ENCODE measurements around the gene SLC17A9.
"Not testable (repeated sequence)": the region's sequence is repeated elsewhere in the genome, so short reads cannot be mapped to it uniquely, and the experiment has no call there.

Gene SLC17A9

DNA sequence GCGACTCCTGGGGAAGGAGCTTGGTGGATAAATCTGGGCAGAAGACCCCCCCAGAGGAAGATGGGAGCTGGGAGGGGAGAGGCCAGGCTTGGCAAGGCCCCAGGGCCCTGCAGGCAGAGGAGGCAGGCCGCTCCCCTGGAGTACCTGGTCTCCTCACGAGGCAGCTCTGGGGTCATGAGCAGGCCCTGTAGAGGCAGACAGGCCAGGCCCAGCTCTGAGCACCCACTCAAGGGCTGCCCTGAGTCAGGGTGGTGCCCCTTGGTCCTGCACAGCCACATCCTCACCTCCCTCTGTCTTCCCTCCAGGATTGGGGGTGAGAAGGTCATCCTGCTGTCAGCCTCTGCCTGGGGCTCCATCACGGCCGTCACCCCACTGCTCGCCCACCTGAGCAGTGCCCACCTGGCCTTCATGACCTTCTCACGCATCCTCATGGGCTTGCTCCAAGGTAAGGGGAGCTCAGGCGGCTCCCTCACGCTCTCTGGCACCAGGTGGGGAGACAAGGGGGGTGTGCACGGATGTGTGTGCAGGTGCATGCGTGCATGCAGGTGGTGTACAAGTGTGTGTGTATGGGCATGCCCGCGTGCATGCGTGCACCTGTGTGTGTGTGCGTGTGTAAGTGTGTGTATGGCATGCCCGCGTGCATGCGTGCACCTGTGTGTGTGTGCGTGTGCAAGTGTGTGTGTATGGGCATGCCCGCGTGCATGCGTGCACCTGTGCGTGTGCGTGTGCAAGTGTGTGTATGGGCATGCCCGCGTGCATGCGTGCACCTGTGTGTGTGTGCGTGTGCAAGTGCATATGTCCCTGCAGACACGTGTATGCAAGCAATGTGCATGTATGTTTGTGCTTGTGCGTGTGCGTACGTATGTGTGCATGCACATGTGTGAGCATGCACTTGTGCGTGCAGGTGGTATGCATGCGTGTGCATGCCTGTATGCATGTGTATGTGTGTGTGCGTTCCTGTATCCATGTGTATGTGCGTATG, 4.9 kb downstream of the SLC17A9 start:
- no peak for TF ChIP-seq ZFX (IDR thresholded peaks at IDR 0.05)
- TF ChIP-seq, protein P1, sequence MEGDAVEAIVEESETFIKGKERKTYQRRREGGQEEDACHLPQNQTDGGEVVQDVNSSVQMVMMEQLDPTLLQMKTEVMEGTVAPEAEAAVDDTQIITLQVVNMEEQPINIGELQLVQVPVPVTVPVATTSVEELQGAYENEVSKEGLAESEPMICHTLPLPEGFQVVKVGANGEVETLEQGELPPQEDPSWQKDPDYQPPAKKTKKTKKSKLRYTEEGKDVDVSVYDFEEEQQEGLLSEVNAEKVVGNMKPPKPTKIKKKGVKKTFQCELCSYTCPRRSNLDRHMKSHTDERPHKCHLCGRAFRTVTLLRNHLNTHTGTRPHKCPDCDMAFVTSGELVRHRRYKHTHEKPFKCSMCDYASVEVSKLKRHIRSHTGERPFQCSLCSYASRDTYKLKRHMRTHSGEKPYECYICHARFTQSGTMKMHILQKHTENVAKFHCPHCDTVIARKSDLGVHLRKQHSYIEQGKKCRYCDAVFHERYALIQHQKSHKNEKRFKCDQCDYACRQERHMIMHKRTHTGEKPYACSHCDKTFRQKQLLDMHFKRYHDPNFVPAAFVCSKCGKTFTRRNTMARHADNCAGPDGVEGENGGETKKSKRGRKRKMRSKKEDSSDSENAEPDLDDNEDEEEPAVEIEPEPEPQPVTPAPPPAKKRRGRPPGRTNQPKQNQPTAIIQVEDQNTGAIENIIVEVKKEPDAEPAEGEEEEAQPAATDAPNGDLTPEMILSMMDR (conservative IDR thresholded peaks at IDR 0.05), result no peak

DNA sequence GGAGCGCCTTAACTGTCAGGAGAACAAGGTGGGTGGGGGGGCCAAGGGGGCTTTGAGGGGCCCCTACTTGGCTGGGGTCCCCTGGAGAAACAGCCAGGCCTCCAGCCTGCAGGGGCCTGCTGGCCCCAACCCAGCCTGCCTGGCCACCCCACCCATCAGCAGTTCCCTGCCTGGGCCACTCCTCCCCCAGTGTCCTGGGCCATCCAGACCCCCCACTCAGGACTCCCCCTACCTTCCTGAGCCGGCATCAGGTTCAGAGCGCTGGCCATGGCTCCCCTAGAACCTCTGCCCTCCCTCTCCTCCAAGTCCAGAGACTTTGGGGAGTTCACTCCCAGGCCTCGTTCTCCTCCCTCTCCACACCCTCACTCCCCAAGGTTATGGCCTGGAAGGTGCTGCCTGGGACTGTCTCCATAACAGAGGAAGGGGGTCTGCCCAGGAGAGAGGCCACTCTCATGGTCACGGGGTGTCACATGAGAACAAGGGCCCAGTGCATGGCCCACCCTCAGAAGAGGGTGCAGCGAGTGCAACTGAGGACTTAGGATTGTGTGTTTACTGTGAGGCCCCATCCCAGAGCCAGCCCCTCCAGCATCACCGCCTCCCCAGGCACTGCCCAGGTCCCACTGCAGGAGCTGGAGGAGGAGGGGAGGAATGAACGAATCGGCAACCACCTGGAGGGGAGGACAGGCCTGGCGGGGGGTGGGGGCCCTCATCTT, 6.0 kb downstream of the SLC17A9 start:
- TF ChIP-seq, protein P1 (conservative IDR thresholded peaks at IDR 0.05), result no peak
- no peak for TF ChIP-seq ZFX (IDR thresholded peaks at IDR 0.05)

More for the DNA sequence above, 4.9 kb downstream of the SLC17A9 start:
- H3K27ac ChIP-seq, result no peak overlapping the region

DNA sequence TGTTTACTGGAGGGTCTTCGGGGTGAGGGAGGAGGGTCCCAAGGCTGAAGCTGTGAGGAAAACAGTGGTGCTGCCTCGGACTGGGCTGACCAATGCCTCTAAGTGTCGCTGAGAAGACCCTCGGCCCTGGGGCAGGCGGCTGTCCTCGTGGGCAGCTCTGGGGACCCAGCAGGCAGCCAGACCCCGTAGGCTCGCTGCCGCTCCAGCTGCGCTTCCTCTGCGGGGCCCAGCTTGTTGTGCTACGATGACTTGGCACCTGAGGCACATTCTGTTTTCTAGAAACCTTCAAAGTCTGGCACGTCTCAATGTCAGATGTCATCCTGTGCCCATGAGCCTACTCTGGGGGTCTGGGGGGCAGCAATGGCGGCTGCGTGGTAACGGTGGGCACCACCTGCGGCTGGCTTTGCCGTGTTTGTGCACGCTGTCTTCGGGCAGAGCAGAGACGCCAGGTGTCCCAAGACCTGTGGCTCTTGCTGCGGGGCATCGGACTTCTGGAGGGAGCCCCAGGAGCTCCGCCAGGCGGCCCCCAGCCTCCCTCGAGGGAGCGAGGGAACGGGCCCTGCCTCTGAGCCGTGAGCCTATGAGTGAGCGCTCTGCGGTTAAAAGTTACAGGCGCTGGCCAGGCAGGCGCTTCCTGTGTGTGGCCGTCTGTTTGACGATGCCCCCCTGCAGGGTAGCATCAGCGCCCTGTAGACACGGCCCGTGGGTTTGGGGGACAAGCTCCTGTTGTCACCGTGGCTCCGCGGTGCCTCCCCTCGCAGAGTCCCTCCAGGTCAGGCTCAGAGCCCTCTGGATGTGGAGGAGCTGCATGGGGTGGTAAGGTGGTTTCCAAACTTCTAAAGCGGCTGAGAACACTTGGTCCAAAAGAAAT, 6.8 kb downstream of the SLC17A9 start:
- TF ChIP-seq, protein P1 (conservative IDR thresholded peaks at IDR 0.05), result no peak
- no peak for TF ChIP-seq ZFX (IDR thresholded peaks at IDR 0.05)
- no peak overlapping the region for H3K27ac ChIP-seq

More for the DNA sequence above, 6.0 kb downstream of the SLC17A9 start:
- no peak overlapping the region for H3K27ac ChIP-seq

DNA sequence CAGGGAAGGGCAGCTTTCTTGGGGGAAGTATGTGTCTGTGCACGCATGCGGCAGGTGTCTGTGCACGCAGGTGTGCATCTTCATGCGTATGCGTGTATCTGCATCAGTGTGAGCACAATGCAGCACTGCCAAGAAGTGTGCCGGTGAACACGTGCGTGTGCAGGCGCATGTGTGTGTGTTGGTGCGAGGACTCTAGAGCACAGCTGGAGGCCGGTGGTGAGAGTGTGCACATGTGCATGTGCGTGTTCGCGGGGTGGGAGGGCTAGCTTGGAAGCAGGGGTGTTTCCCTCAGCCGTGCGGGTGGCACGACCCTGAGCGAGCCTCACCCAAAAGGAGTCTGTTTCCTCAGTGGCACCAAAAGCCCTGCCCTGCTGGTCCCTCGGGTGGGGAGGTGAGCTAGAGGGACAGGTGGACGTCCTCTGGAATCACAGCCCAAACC, 7.5 kb downstream of the SLC17A9 start:
- TF ChIP-seq, protein P1 (conservative IDR thresholded peaks at IDR 0.05), result no peak
- TF ChIP-seq ZFX (IDR thresholded peaks at IDR 0.05), result no peak
- no peak overlapping the region for H3K27ac ChIP-seq

DNA sequence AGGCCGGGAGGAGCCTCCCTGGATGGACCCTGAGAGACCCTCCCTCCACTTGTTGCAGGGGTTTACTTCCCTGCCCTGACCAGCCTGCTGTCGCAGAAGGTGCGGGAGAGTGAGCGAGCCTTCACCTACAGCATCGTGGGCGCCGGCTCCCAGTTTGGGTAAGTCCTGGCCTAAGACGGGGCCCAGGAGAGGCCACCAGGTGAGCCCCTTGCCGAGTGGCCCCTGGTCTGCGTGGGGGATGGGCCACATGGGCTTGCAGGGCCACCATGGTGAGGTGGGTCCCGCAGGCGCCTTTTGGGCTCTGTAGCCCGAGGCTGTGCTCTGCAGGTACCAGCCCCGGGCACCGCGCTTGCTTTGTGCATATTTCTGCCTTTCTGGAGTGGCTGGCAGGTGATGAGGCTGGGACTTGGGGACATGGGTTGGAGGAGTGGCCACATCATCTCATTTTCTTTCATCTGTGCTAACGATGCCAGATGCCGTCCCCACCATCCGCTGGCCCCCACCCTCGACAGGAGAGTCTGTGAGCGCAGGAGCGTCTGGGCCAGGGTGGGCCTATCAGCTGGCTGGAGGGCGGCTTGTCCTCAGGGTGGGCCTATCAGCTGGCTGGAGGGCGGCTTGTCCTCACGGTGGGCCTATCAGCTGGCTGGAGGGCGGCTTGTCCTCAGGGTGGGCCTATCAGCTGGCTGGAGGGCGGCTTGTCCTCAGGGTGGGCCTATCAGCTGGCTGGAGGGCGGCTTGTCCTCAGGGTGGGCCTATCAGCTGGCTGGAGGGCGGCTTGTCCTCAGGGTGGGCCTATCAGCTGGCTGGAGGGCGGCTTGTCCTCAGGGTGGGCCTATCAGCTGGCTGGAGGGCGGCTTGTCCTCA, 8.2 kb downstream of the SLC17A9 start:
- not testable (repeated sequence) for H3K27ac ChIP-seq

DNA sequence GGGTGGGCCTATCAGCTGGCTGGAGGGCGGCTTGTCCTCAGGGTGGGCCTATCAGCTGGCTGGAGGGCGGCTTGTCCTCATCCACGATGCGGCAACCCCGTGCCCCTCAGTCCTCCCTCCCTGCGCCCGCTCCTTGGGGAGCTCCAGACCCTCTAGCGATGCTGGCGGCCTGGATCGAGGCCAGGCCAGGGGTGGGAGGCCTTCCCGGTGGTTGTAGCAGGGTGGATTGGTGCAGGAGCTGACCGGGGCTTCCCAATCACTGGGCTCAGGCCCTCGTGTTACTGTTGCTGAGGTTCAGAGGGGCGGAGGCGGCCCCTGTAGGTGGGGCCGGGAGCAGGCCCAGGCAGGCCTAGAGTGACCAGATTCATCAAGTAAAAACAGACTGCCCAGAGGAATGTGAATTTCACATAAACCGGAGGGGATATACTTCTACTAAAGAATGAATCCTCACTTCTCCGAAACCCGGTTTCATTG, 8.8 kb downstream of the SLC17A9 start:
- no peak overlapping the region for H3K27ac ChIP-seq
- no peak for TF ChIP-seq ZFX (IDR thresholded peaks at IDR 0.05)
- TF ChIP-seq, protein P1 (conservative IDR thresholded peaks at IDR 0.05), result no peak

Measured in C4-2B (cell line).